Left lung (tissue), 10 donors: Measurements from ENCODE around the gene ARFGAP1. TPM values are rescaled to one million over a fixed set of nuclear protein-coding genes. Genes with fewer than 3 reads are reported as not detected.

ENCODE experiments used
- ATAC-seq: fragments of 200-7000 bp; cut with Tn5 transposase; one replicate; pipeline ENCODE4 v1.9.1; 2020; ENCODE audit warnings: moderate library complexity
- DNase-seq, 4 donors: peaks; one replicate each; pipeline ENCODE4 v3.0.0-alpha.2; 2013 to 2020
- H3K27ac ChIP-seq, 2 donors: fragments of 200-600 bp; sonication (generic) in 1 of 2; one replicate each; pipeline versions ENCODE4 v1.5.0 to v1.8.0; 2020 to 2021
- H3K27me3 ChIP-seq, 2 donors: fragments of 200-600 bp; sonication (generic) in 1 of 2; one replicate each; pipeline versions ENCODE4 v1.5.0 to v1.8.0; 2020 to 2021
- H3K36me3 ChIP-seq, 2 donors: fragments of 200-600 bp; sonication (generic) in 1 of 2; one replicate each; pipeline versions ENCODE4 v1.5.0 to v1.8.0; 2020 to 2021
- H3K4me1 ChIP-seq, 2 donors: fragments of 200-600 bp; one replicate each; pipeline ENCODE4 v1.8.0; 2021
- H3K4me3 ChIP-seq, 2 donors: fragments of 200-600 bp; sonication (generic) in 1 of 2; one replicate each; pipeline versions ENCODE4 v1.5.0 to v1.8.0; 2020 to 2021; ENCODE audit warnings: mild to moderate bottlenecking in 1 of 2
- H3K9me3 ChIP-seq, 2 donors: fragments of 200-600 bp; sonication (generic) in 1 of 2; one replicate each; pipeline versions ENCODE4 v1.5.0 to v1.8.0; 2020 to 2021
- CTCF ChIP-seq, 2 donors: fragments of 200-600 bp; sonication (generic) in 1 of 2; IDR thresholded peaks; one replicate each; pipeline versions ENCODE4 v1.5.0 to v1.8.0; 2021; ENCODE audit warnings: antibody characterized with exemption in 2 of 2
- intact Hi-C, 2 donors: fragments of 100-400 bp; cut with DNase I; formaldehyde crosslinking; loops; one replicate each; pipeline versions ENCODE4 v1.11.2 to v1.14.2; 2022
- polyA plus RNA-seq, 6 donors: library from polyadenylated mRNA; unstranded; fragments of 120-200 nt; gene quantifications; one replicate each; pipeline ENCODE4 v1.2.1, GENCODE V29; 2013; ENCODE audit not compliant: insufficient read length in 6 of 6
- total RNA-seq, 2 donors: library from RNA; stranded (reverse); fragmentation: NEBNext Ultra II Directional; extraction: Animal tissue kit (Norgen Biotek cat#: 25700); gene quantifications; one replicate each; pipeline ENCODE4 v1.2.1, GENCODE V29; 2021
- donor health status: DM: no; HTN: yes; CAD: no.
- donor health status: DM: no; HTN: no; CAD: no.

The ARFGAP1 gene
- total and polyA plus RNA-seq, 8 donors: 53.1 to 87.5 (median 70.2) TPM

- no peaks in the 10 kb centered on the region for H3K36me3 ChIP-seq
- no peaks in the 10 kb centered on the region for H3K9me3 ChIP-seq
- intact Hi-C loops: no loop called here
- H3K27me3 ChIP-seq: peaks cover 48 to 94% of the 10 kb centered on the region in 2 donors
- H3K27ac ChIP-seq: no peak overlapping the region
- no peak overlapping the region for H3K4me3 ChIP-seq
- H3K4me1 ChIP-seq: peaks cover 0 to 11% of the 10 kb centered on the region in 2 donors
- ATAC-seq (no peak), DNase-seq (no peak)
- TF ChIP-seq CTCF (IDR thresholded peaks at IDR 0.05): no peak
Observed at GRCh38 chr20:63255931-63256704, 16.5 kb upstream of the ARFGAP1 start.

GRCh38 chr20:63256954-63257353 lies 15.7 kb upstream of the ARFGAP1 start:
- DNase-seq (no peak), ATAC-seq (no peak)
- intact Hi-C loops: no loop called here
- no peaks in the 10 kb centered on the region for H3K9me3 ChIP-seq
- no peak overlapping the region for H3K4me3 ChIP-seq
- peaks cover 44 to 94% of the 10 kb centered on the region in 2 donors for H3K27me3 ChIP-seq
- H3K27ac ChIP-seq: no peak overlapping the region
- H3K36me3 ChIP-seq: no peaks in the 10 kb centered on the region
- TF ChIP-seq CTCF (IDR thresholded peaks at IDR 0.05): no peak
- H3K4me1 ChIP-seq: peaks cover 0 to 11% of the 10 kb centered on the region in 2 donors

- Histone ChIP-seq H3K9me3 (no peaks in the 10 kb centered on the region), H3K36me3 (no peaks in the 10 kb centered on the region), H3K27ac (no peak overlapping the region), H3K4me1 (peaks cover 0 to 11% of the 10 kb centered on the region in 2 donors), H3K27me3 (peaks cover 37 to 94% of the 10 kb centered on the region in 2 donors), H3K4me3 (no peak overlapping the region)
- TF ChIP-seq CTCF (IDR thresholded peaks at IDR 0.05): no peak
- ATAC-seq: no peak
- DNase-seq: no peak
- intact Hi-C loops: no loop called here
Observed at GRCh38 chr20:63257629-63258028, 15.0 kb upstream of the ARFGAP1 start.

GRCh38 chr20:63258781-63259180 lies 13.8 kb upstream of the ARFGAP1 start:
- Histone ChIP-seq H3K4me3 (no peak overlapping the region), H3K4me1 (peaks cover 0 to 4% of the 10 kb centered on the region in 2 donors), H3K9me3 (no peaks in the 10 kb centered on the region), H3K27ac (no peak overlapping the region), H3K27me3 (peaks cover 29 to 94% of the 10 kb centered on the region in 2 donors), H3K36me3 (no peaks in the 10 kb centered on the region)
- intact Hi-C loops: no loop called here
- ATAC-seq: no peak
- no peak for TF ChIP-seq CTCF (IDR thresholded peaks at IDR 0.05)
- peak in 2 of 4 donors; percentile 59 to 89 for DNase-seq

GRCh38 chr20:63259734-63260460 lies 12.7 kb upstream of the ARFGAP1 start:
- no peaks in the 10 kb centered on the region for H3K9me3 ChIP-seq
- H3K27me3 ChIP-seq: peaks cover 18 to 94% of the 10 kb centered on the region in 2 donors
- ATAC-seq (no peak), DNase-seq (no peak)
- H3K27ac ChIP-seq: no peak overlapping the region
- TF ChIP-seq CTCF (IDR thresholded peaks at IDR 0.05): no peak
- no peaks in the 10 kb centered on the region for H3K36me3 ChIP-seq
- no peak overlapping the region for H3K4me3 ChIP-seq
- intact Hi-C loops: no loop called here
- no peaks in the 10 kb centered on the region for H3K4me1 ChIP-seq
